ENCODE data around the gene SRA1.

SRA1 gene

DNA sequence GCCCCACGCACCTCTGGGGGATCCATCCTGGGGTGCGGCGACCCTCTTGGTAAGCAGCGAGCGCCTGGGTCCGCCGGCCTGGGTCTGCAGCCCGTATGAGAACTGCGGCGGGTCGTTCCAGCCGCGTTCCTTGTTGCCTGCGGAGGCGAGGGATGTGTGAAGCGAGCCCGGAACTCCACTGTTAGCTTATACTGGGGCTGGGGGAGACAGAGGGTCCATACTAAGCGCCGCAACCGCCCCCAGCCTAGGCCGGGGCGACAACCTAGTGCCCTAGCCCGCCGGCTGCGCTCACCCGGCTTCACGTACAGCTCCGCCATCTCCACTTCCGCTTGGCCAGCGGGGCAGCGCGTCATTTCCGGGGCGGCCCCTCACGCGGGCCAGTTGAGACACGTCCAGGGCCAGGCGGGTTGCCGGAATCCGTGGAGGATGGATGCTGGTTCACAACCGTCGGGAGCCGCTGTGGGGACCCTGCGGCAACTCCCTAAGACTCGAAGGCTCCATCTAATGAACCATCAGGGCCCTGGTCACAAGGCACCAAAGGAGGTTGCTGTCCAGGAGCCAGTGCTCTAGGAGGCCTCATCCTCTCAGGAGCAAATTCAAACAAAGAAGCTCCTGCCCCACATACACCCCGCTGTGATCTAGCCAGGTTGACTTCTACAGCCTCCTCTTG lies at the start of gene SRA1 (continued):
- TF ChIP-seq ZFP41 (tag by site-specific recombination; IDR thresholded peaks at IDR 0.05; ENCODE audit: borderline replicate concordance) = no peak
- TF ChIP-seq, protein P1, sequence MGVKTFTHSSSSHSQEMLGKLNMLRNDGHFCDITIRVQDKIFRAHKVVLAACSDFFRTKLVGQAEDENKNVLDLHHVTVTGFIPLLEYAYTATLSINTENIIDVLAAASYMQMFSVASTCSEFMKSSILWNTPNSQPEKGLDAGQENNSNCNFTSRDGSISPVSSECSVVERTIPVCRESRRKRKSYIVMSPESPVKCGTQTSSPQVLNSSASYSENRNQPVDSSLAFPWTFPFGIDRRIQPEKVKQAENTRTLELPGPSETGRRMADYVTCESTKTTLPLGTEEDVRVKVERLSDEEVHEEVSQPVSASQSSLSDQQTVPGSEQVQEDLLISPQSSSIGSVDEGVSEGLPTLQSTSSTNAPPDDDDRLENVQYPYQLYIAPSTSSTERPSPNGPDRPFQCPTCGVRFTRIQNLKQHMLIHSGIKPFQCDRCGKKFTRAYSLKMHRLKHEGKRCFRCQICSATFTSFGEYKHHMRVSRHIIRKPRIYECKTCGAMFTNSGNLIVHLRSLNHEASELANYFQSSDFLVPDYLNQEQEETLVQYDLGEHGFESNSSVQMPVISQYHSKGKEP (tag by site-specific recombination; IDR thresholded peaks at IDR 0.05) = no peak
- TF ChIP-seq, protein P2, sequence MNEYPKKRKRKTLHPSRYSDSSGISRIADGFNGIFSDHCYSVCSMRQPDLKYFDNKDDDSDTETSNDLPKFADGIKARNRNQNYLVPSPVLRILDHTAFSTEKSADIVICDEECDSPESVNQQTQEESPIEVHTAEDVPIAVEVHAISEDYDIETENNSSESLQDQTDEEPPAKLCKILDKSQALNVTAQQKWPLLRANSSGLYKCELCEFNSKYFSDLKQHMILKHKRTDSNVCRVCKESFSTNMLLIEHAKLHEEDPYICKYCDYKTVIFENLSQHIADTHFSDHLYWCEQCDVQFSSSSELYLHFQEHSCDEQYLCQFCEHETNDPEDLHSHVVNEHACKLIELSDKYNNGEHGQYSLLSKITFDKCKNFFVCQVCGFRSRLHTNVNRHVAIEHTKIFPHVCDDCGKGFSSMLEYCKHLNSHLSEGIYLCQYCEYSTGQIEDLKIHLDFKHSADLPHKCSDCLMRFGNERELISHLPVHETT (tag by site-specific recombination; IDR thresholded peaks at IDR 0.05) = peak; percentile 53; the same call in 1 of the 2 replicates
- no peak for TF ChIP-seq ZNF623 (tag by site-specific recombination; IDR thresholded peaks at IDR 0.05)
- 0 out of 2 replicates have a peak, but pooled peaks have one; percentile 27 for TF ChIP-seq ZNF76 (tag by site-specific recombination; IDR thresholded peaks at IDR 0.05; ENCODE audit: borderline replicate concordance, low read depth)
- TF ChIP-seq ZNF473 (tag by site-specific recombination; IDR thresholded peaks at IDR 0.05) = no peak
- TF ChIP-seq RBAK (tag by site-specific recombination; IDR thresholded peaks at IDR 0.05) = no peak
- no peak for TF ChIP-seq ZNF768 (tag by site-specific recombination; IDR thresholded peaks at IDR 0.05)
- no peak for TF ChIP-seq ZNF585B (tag by site-specific recombination; IDR thresholded peaks at IDR 0.05)
- no peak for TF ChIP-seq ZNF157 (tag by site-specific recombination; IDR thresholded peaks at IDR 0.05)
- no peak for TF ChIP-seq ZNF433 (tag by site-specific recombination; IDR thresholded peaks at IDR 0.05; ENCODE audit: low read depth)
- TF ChIP-seq, protein P3, sequence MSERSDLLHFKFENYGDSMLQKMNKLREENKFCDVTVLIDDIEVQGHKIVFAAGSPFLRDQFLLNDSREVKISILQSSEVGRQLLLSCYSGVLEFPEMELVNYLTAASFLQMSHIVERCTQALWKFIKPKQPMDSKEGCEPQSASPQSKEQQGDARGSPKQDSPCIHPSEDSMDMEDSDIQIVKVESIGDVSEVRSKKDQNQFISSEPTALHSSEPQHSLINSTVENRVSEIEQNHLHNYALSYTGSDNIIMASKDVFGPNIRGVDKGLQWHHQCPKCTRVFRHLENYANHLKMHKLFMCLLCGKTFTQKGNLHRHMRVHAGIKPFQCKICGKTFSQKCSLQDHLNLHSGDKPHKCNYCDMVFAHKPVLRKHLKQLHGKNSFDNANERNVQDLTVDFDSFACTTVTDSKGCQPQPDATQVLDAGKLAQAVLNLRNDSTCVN (tag by site-specific recombination; optimal IDR thresholded peaks at IDR 0.05) = peak; percentile 58
- TF ChIP-seq, protein P4, sequence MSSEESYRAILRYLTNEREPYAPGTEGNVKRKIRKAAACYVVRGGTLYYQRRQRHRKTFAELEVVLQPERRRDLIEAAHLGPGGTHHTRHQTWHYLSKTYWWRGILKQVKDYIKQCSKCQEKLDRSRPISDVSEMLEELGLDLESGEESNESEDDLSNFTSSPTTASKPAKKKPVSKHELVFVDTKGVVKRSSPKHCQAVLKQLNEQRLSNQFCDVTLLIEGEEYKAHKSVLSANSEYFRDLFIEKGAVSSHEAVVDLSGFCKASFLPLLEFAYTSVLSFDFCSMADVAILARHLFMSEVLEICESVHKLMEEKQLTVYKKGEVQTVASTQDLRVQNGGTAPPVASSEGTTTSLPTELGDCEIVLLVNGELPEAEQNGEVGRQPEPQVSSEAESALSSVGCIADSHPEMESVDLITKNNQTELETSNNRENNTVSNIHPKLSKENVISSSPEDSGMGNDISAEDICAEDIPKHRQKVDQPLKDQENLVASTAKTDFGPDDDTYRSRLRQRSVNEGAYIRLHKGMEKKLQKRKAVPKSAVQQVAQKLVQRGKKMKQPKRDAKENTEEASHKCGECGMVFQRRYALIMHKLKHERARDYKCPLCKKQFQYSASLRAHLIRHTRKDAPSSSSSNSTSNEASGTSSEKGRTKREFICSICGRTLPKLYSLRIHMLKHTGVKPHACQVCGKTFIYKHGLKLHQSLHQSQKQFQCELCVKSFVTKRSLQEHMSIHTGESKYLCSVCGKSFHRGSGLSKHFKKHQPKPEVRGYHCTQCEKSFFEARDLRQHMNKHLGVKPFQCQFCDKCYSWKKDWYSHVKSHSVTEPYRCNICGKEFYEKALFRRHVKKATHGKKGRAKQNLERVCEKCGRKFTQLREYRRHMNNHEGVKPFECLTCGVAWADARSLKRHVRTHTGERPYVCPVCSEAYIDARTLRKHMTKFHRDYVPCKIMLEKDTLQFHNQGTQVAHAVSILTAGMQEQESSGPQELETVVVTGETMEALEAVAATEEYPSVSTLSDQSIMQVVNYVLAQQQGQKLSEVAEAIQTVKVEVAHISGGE (tag by site-specific recombination; conservative IDR thresholded peaks at IDR 0.05; ENCODE audit: low read depth) = peak; percentile 93
- TF ChIP-seq KLF7 (tag by site-specific recombination; IDR thresholded peaks at IDR 0.05; ENCODE audit: borderline replicate concordance) = peak; percentile 68; the same call in 1 of the 2 replicates
- TF ChIP-seq SCRT2 (tag by site-specific recombination; IDR thresholded peaks at IDR 0.05) = no peak
- TF ChIP-seq ZNF510 (tag by site-specific recombination; IDR thresholded peaks at IDR 0.05; ENCODE audit: insufficient replicate concordance) = no peak
- TF ChIP-seq ZNF112 (tag by site-specific recombination; IDR thresholded peaks at IDR 0.05) = no peak
- peak; percentile 68; the same call in 1 of the 2 replicates for TF ChIP-seq KLF8 (tag by site-specific recombination; IDR thresholded peaks at IDR 0.05)
- TF ChIP-seq, protein P5, sequence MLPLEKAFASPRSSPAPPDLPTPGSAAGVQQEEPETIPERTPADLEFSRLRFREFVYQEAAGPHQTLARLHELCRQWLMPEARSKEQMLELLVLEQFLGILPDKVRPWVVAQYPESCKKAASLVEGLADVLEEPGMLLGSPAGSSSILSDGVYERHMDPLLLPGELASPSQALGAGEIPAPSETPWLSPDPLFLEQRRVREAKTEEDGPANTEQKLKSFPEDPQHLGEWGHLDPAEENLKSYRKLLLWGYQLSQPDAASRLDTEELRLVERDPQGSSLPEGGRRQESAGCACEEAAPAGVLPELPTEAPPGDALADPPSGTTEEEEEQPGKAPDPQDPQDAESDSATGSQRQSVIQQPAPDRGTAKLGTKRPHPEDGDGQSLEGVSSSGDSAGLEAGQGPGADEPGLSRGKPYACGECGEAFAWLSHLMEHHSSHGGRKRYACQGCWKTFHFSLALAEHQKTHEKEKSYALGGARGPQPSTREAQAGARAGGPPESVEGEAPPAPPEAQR (tag by site-specific recombination; IDR thresholded peaks at IDR 0.05) = no peak
- TF ChIP-seq ZFP37 (tag by site-specific recombination; IDR thresholded peaks at IDR 0.05) = peak; percentile 68; the same call in 1 of the 2 replicates
- TF ChIP-seq ZNF274 (IDR thresholded peaks at IDR 0.05; ENCODE audit: low read length) = no peak
- TF ChIP-seq ZNF274 (tag by site-specific recombination; IDR thresholded peaks at IDR 0.05; ENCODE audit: borderline replicate concordance) = no peak
- TF ChIP-seq SALL2 (tag by site-specific recombination; IDR thresholded peaks at IDR 0.05; ENCODE audit: borderline replicate concordance) = no peak
- no peak for TF ChIP-seq ZNF791 (tag by site-specific recombination; IDR thresholded peaks at IDR 0.05)
- no peak for TF ChIP-seq ZNF776 (tag by site-specific recombination; IDR thresholded peaks at IDR 0.05; ENCODE audit: borderline replicate concordance)
- TF ChIP-seq PRDM1 (tag by site-specific recombination; IDR thresholded peaks at IDR 0.05) = no peak
- TF ChIP-seq ZNF10 (tag by site-specific recombination; IDR thresholded peaks at IDR 0.05) = no peak
- peak; percentile 86 for TF ChIP-seq ZNF629 (tag by site-specific recombination; IDR thresholded peaks at IDR 0.05)
- no peak for TF ChIP-seq HOXD13 (CRISPR knock-in tag; IDR thresholded peaks at IDR 0.05; ENCODE audit: borderline replicate concordance)
- peak; percentile 75; the same call in 1 of the 2 replicates for TF ChIP-seq KLF16 (tag by site-specific recombination; IDR thresholded peaks at IDR 0.05)
- TF ChIP-seq TCF7L2 (IDR thresholded peaks at IDR 0.05; ENCODE audit: borderline replicate concordance, low read depth, low read length) = no peak
